HAP-1 (cell line): Measurements from ENCODE around the gene ADD3.

Experiments
- DNase-seq, 2 experiments: peaks; one replicate each; pipeline ENCODE4 v3.0.0-alpha.2; 2016 to 2020; ENCODE audit warnings: low spot score in 2 of 2
- H3K27me3 ChIP-seq: fragments of 250-450 bp; sonication (Bioruptor Pico); 2 replicates; pipeline ENCODE4 v1.5.1; 2020; ENCODE audit warnings: low read depth, mild to moderate bottlenecking, moderate library complexity
- H3K36me3 ChIP-seq: fragments of 250-450 bp; sonication (Bioruptor Pico); replicated peaks from 2 replicates; pipeline ENCODE4 v1.5.1; 2020; ENCODE audit warnings: mild to moderate bottlenecking
- H3K4me1 ChIP-seq: fragments of 250-450 bp; sonication (Bioruptor Pico); 2 replicates; pipeline ENCODE4 v1.5.1; 2020; ENCODE audit warnings: mild to moderate bottlenecking
- H3K4me3 ChIP-seq: fragments of 250-450 bp; sonication (Bioruptor Pico); 2 replicates; pipeline ENCODE4 v1.5.1; 2020; ENCODE audit warnings: mild to moderate bottlenecking, moderate library complexity
- H3K9me3 ChIP-seq: fragments of 250-450 bp; sonication (Bioruptor Pico); 2 replicates; pipeline ENCODE4 v1.5.1; 2020; ENCODE audit warnings: mild to moderate bottlenecking, moderate library complexity
- in situ Hi-C: fragments of 300-500 bp; cut with MboI; formaldehyde crosslinking; loops from 3 replicates; pipeline ENCODE4 v1.14.3; 2020; ENCODE audit warnings: low sequenced_read_pairs, inconsistent platforms, mixed read lengths

Gene ADD3

GRCh38 chr10:110081911-110082310 lies 74.1 kb downstream of the ADD3 start:
- in situ Hi-C loops, result no loop called here
- Histone ChIP-seq H3K9me3 (no peaks in the 10 kb centered on the region), H3K4me3 (no peak overlapping the region), H3K27me3 (no peaks in the 10 kb centered on the region), H3K4me1 (peaks cover 29% of the 10 kb centered on the region), H3K36me3 (no peaks in the 10 kb centered on the region)
- DNase-seq, result no peak

GRCh38 chr10:110083884-110084283 lies 76.1 kb downstream of the ADD3 start:
- no peaks in the 10 kb centered on the region for H3K36me3 ChIP-seq
- no peak overlapping the region for H3K4me3 ChIP-seq
- in situ Hi-C loops, result no loop called here
- no peaks in the 10 kb centered on the region for H3K9me3 ChIP-seq
- peak in 1 of 2 experiments; percentile 82 for DNase-seq
- peaks cover 22% of the 10 kb centered on the region for H3K4me1 ChIP-seq
- no peaks in the 10 kb centered on the region for H3K27me3 ChIP-seq

- Histone ChIP-seq H3K9me3 (no peaks in the 10 kb centered on the region), H3K36me3 (no peaks in the 10 kb centered on the region), H3K4me3 (no peak overlapping the region), H3K4me1 (peaks cover 14% of the 10 kb centered on the region), H3K27me3 (no peaks in the 10 kb centered on the region)
- in situ Hi-C loops, result no loop called here
- no peak for DNase-seq
These were observed 79.9 kb downstream of the ADD3 start for GRCh38 chr10:110087682-110088081.

GRCh38 chr10:110088367-110089104 lies 80.8 kb downstream of the ADD3 start:
- Histone ChIP-seq H3K4me1 (peaks cover 9% of the 10 kb centered on the region), H3K9me3 (no peaks in the 10 kb centered on the region), H3K36me3 (no peaks in the 10 kb centered on the region), H3K4me3 (no peak overlapping the region), H3K27me3 (no peaks in the 10 kb centered on the region)
- DNase-seq, result no peak
- in situ Hi-C loops, result no loop called here

- no peaks in the 10 kb centered on the region; the same call in 1 of the 2 replicates for H3K4me1 ChIP-seq
- no peak overlapping the region for H3K4me3 ChIP-seq
- no peaks in the 10 kb centered on the region for H3K36me3 ChIP-seq
- in situ Hi-C loops, result no loop called here
- no peaks in the 10 kb centered on the region for H3K27me3 ChIP-seq
- no peak for DNase-seq
- no peaks in the 10 kb centered on the region for H3K9me3 ChIP-seq
These were observed 84.0 kb downstream of the ADD3 start for GRCh38 chr10:110091830-110092229.

- no peak overlapping the region for H3K4me3 ChIP-seq
- H3K9me3 ChIP-seq, result no peaks in the 10 kb centered on the region
- no peaks in the 10 kb centered on the region for H3K27me3 ChIP-seq
- in situ Hi-C loops, result no loop called here
- no peaks in the 10 kb centered on the region for H3K4me1 ChIP-seq
- DNase-seq, result no peak
- H3K36me3 ChIP-seq, result no peaks in the 10 kb centered on the region
These were observed 85.9 kb downstream of the ADD3 start for GRCh38 chr10:110093722-110094121.

GRCh38 chr10:110094786-110095185 lies 87.0 kb downstream of the ADD3 start:
- no peaks in the 10 kb centered on the region for H3K36me3 ChIP-seq
- DNase-seq, result no peak
- in situ Hi-C loops, result no loop called here
- no peaks in the 10 kb centered on the region for H3K4me1 ChIP-seq
- no peak overlapping the region for H3K4me3 ChIP-seq
- H3K9me3 ChIP-seq, result no peaks in the 10 kb centered on the region
- no peaks in the 10 kb centered on the region for H3K27me3 ChIP-seq

GRCh38 chr10:110101464-110102144 lies 93.8 kb downstream of the ADD3 start:
- in situ Hi-C loops, result no loop called here
- H3K27me3 ChIP-seq, result no peaks in the 10 kb centered on the region
- H3K9me3 ChIP-seq, result no peaks in the 10 kb centered on the region
- H3K4me1 ChIP-seq, result no peaks in the 10 kb centered on the region
- H3K36me3 ChIP-seq, result peaks cover 3% of the 10 kb centered on the region
- no peak for DNase-seq
- H3K4me3 ChIP-seq, result no peak overlapping the region

GRCh38 chr10:110103921-110104461 lies 96.2 kb downstream of the ADD3 start:
- Histone ChIP-seq H3K9me3 (no peaks in the 10 kb centered on the region), H3K36me3 (peaks cover 3% of the 10 kb centered on the region), H3K4me1 (no peaks in the 10 kb centered on the region), H3K27me3 (no peaks in the 10 kb centered on the region), H3K4me3 (no peak overlapping the region)
- in situ Hi-C loops, result no loop called here
- DNase-seq, result no peak

GRCh38 chr10:110105873-110106272 lies 98.1 kb downstream of the ADD3 start:
- H3K9me3 ChIP-seq, result no peaks in the 10 kb centered on the region
- no peaks in the 10 kb centered on the region for H3K27me3 ChIP-seq
- H3K4me3 ChIP-seq, result no peak overlapping the region
- no peaks in the 10 kb centered on the region for H3K4me1 ChIP-seq
- H3K36me3 ChIP-seq, result no peaks in the 10 kb centered on the region; the same call in 1 of the 2 replicates
- DNase-seq, result no peak
- in situ Hi-C loops, result no loop called here

- Histone ChIP-seq H3K4me1 (no peaks in the 10 kb centered on the region), H3K9me3 (no peaks in the 10 kb centered on the region), H3K4me3 (no peak overlapping the region), H3K36me3 (peaks cover 1% of the 10 kb centered on the region), H3K27me3 (no peaks in the 10 kb centered on the region)
- no peak for DNase-seq
- in situ Hi-C loops, result no loop called here
These were observed 99.6 kb downstream of the ADD3 start for GRCh38 chr10:110107430-110107829.

GRCh38 chr10:110107887-110108286 lies 100.1 kb downstream of the ADD3 start:
- peaks cover 6% of the 10 kb centered on the region for H3K36me3 ChIP-seq
- in situ Hi-C loops, result no loop called here
- DNase-seq, result no peak
- no peaks in the 10 kb centered on the region for H3K4me1 ChIP-seq
- H3K27me3 ChIP-seq, result no peaks in the 10 kb centered on the region
- H3K4me3 ChIP-seq, result no peak overlapping the region
- no peaks in the 10 kb centered on the region for H3K9me3 ChIP-seq

GRCh38 chr10:110109511-110109910 lies 101.7 kb downstream of the ADD3 start:
- peaks cover 9% of the 10 kb centered on the region for H3K36me3 ChIP-seq
- H3K4me3 ChIP-seq, result no peak overlapping the region
- no peaks in the 10 kb centered on the region for H3K4me1 ChIP-seq
- H3K27me3 ChIP-seq, result no peaks in the 10 kb centered on the region
- no peak for DNase-seq
- H3K9me3 ChIP-seq, result no peaks in the 10 kb centered on the region
- in situ Hi-C loops, result no loop called here

- DNase-seq, result no peak
- no peaks in the 10 kb centered on the region for H3K9me3 ChIP-seq
- H3K27me3 ChIP-seq, result no peaks in the 10 kb centered on the region
- in situ Hi-C loops, result no loop called here
- no peak overlapping the region for H3K4me3 ChIP-seq
- no peaks in the 10 kb centered on the region for H3K4me1 ChIP-seq
- H3K36me3 ChIP-seq, result peaks cover 9% of the 10 kb centered on the region
These were observed 102.6 kb downstream of the ADD3 start for GRCh38 chr10:110110338-110110737.
